GM12878 (cell line): ENCODE data around the gene TRABD2A. TPM values are rescaled to one million over a fixed set of nuclear protein-coding genes. Genes with fewer than 3 reads are reported as not detected.

Experiments
- ATAC-seq: fragments of 200-7000 bp; cut with Tn5 transposase; 3 replicates; pipeline ENCODE4 v1.9.1; 2020; ENCODE audit warnings: mild to moderate bottlenecking, moderate library complexity
- BruUV-seq: library from RNA; stranded (reverse); fragments of 400-500 nt; replicated peaks from 2 replicates; lab custom pipeline; 2021; lab: Mats Ljungman, UMichigan
- CTCF ChIA-PET: fragments of 300-600 bp; sonication (Branson Sonifier 250); formaldehyde crosslinking; extraction: SDS; loops from one replicate; lab custom pipeline; 2021; ENCODE audit warnings: inconsistent platforms; lab: Yijun Ruan, JAX
- POLR2A ChIA-PET: fragments of 350-600 bp; formaldehyde crosslinking; extraction: SDS; loops from one replicate; lab custom pipeline; 2021; ENCODE audit warnings: inconsistent platforms; lab: Charles Lee
- RAD21 ChIA-PET: fragments of 300-600 bp; sonication (Branson Sonifier 250); formaldehyde crosslinking; loops from one replicate; lab custom pipeline; 2023; ENCODE audit warnings: antibody characterized with exemption; ENCODE audit not compliant: unreplicated experiment; lab: Charles Lee
- SMC1A ChIA-PET: fragments of 300-600 bp; sonication (Branson Sonifier 250); formaldehyde crosslinking; loops from one replicate; lab custom pipeline; 2023; ENCODE audit not compliant: unreplicated experiment, uncharacterized antibody; lab: Charles Lee
- DNase-seq: peaks from one replicate; pipeline ENCODE4 v3.0.0-alpha.2; 2011; ENCODE audit warnings: low read depth, low spot score
- FAIRE-seq: peaks from 3 replicates; lab custom pipeline; 2011; peaks lifted over from hg19 to GRCh38; lab: Jason Lieb, UNC
- H2AFZ ChIP-seq: 2 replicates; pipeline ENCODE4 v1.6.0; 2011; ENCODE audit warnings: low read depth, low read length, control low read depth; ENCODE audit not compliant: control insufficient read depth
- H3K27ac ChIP-seq: 2 replicates; pipeline ENCODE4 v1.5.1; 2011; ENCODE audit warnings: control low read depth; ENCODE audit not compliant: control insufficient read depth, insufficient read depth
- H3K27me3 ChIP-seq, 2 experiments: replicated peaks in 1 of 2; 2 replicates each; pipeline versions ENCODE4 v1.6.0 to v1.6.1; 2011; ENCODE audit warnings: low read length in 1 of 2; ENCODE audit not compliant: control insufficient read depth in 2 of 2, insufficient read depth in 2 of 2
- H3K36me3 ChIP-seq, 2 experiments: 2 replicates each; pipeline ENCODE4 v1.5.1; 2011; ENCODE audit warnings: low read length in 1 of 2; ENCODE audit not compliant: control insufficient read depth in 2 of 2, insufficient read depth in 2 of 2
- H3K4me1 ChIP-seq: 2 replicates; pipeline ENCODE4 v1.6.1; 2011; ENCODE audit warnings: mild to moderate bottlenecking, low read length, moderate library complexity, mixed read lengths; ENCODE audit not compliant: control insufficient read depth, insufficient read depth
- H3K4me2 ChIP-seq: 2 replicates; pipeline ENCODE4 v1.6.0; 2011; ENCODE audit warnings: control low read depth; ENCODE audit not compliant: control insufficient read depth, insufficient read depth
- H3K4me3 ChIP-seq: fragments of 200-600 bp; sonication (generic); 2 replicates; pipeline ENCODE4 v1.5.1; 2016
- H3K79me2 ChIP-seq: 2 replicates; pipeline ENCODE4 v1.6.0; 2011; ENCODE audit warnings: low read length; ENCODE audit not compliant: control insufficient read depth, insufficient read depth
- H3K9ac ChIP-seq: 2 replicates; pipeline ENCODE4 v1.8.0; 2011; ENCODE audit warnings: low read length, control low read depth, mixed read lengths; ENCODE audit not compliant: control insufficient read depth, insufficient read depth
- H3K9me3 ChIP-seq: replicated peaks from 3 replicates; pipeline ENCODE4 v1.5.1; 2011; ENCODE audit warnings: mild to moderate bottlenecking, low read length; ENCODE audit not compliant: control insufficient read depth, insufficient read depth
- H4K20me1 ChIP-seq: 2 replicates; pipeline ENCODE4 v1.6.0; 2011; ENCODE audit not compliant: control insufficient read depth, insufficient read depth
- CREB1 ChIP-seq: IDR thresholded peaks from 2 replicates; pipeline ENCODE4 v1.6.1; 2012; ENCODE audit warnings: low read depth, mild to moderate bottlenecking, inconsistent platforms
- ESRRA ChIP-seq: IDR thresholded peaks from 2 replicates; pipeline ENCODE4 v1.6.1; 2012; ENCODE audit warnings: mild to moderate bottlenecking, low read length, improper control_type of control experiment
- GABPA ChIP-seq: IDR thresholded peaks from 2 replicates; pipeline ENCODE4 v1.6.1; 2014; ENCODE audit warnings: antibody characterized with exemption, low read depth, mild to moderate bottlenecking, inconsistent platforms
- HDAC6 ChIP-seq: fragments of 200-600 bp; sonication (generic); IDR thresholded peaks from one replicate; pipeline ENCODE4 v1.8.0; 2017; ENCODE audit warnings: antibody characterized with exemption; ENCODE audit not compliant: unreplicated experiment
- HDGF ChIP-seq: fragments of 450-650 bp; IDR thresholded peaks from 2 replicates; pipeline ENCODE4 v1.6.1; 2016; ENCODE audit warnings: antibody characterized with exemption
- IKZF1 ChIP-seq: fragments of 450-650 bp; conservative IDR thresholded peaks from 2 replicates; pipeline ENCODE4 v1.6.1; 2017; ENCODE audit warnings: antibody characterized with exemption, mild to moderate bottlenecking
- KAT2A ChIP-seq: conservative IDR thresholded peaks from 2 replicates; pipeline ENCODE4 v1.6.1; 2011; ENCODE audit warnings: low read depth, low read length; ENCODE audit not compliant: control insufficient read depth
- MEF2A ChIP-seq: IDR thresholded peaks from 2 replicates; pipeline ENCODE4 v1.6.1; 2011; ENCODE audit warnings: low read depth, mild to moderate bottlenecking, low read length, moderate library complexity; ENCODE audit not compliant: insufficient read depth
- POLR2A ChIP-seq: IDR thresholded peaks from 2 replicates; pipeline ENCODE4 v1.6.1; 2011; ENCODE audit warnings: low read depth, mild to moderate bottlenecking, low read length
- RUNX3 ChIP-seq: IDR thresholded peaks from 2 replicates; pipeline ENCODE4 v1.6.1; 2012; ENCODE audit warnings: low read length, inconsistent platforms
- TARDBP ChIP-seq: IDR thresholded peaks from 2 replicates; pipeline ENCODE4 v1.6.1; 2016; ENCODE audit warnings: borderline replicate concordance
- ZNF384 ChIP-seq: IDR thresholded peaks from 2 replicates; pipeline ENCODE4 v1.6.1; 2012; ENCODE audit warnings: low read depth, mild to moderate bottlenecking, low read length, improper control_type of control experiment, borderline replicate concordance
- ZSCAN29 ChIP-seq: fragments of 450-650 bp; IDR thresholded peaks from 2 replicates; pipeline ENCODE4 v1.6.1; 2017; ENCODE audit warnings: mild to moderate bottlenecking, moderate library complexity
- WGBS: methylation state at CpG from one replicate; pipeline ENCODE4 v1.1.6; 2016; ENCODE audit warnings: low lambda C conversion rate; ENCODE audit not compliant: insufficient replicate concordance, insufficient coverage; ENCODE audit errors: missing lambda C conversion rate; 5-methylcytosine and 5-hydroxymethylcytosine counted together
- in situ Hi-C: fragments of 300-500 bp; cut with MboI; formaldehyde crosslinking; loops from 9 replicates; pipeline ENCODE4 v1.14.3; 2018; ENCODE audit warnings: mixed read lengths
- intact Hi-C: fragments of 100-400 bp; cut with micrococcal nuclease; formaldehyde crosslinking; loops from one replicate; pipeline ENCODE4 v1.14.2; 2022; ENCODE audit not compliant: unreplicated experiment
- polyA plus RNA-seq, 11 experiments: library from polyadenylated mRNA; depleted of rRNA in 4 of 11; unstranded in 6 of 11; stranded (reverse) in 5 of 11; fragments of >200 nt; fragmentation: Nextera tagmentation in 4 of 11; fragmentation: Illumina TruSeq in 1 of 11; extraction: Ambion mirVana in 4 of 11; extraction: Trizol in 1 of 11; gene quantifications; 1 replicate in 1 of 11; 2 replicates in 10 of 11; pipeline versions ENCODE4 v1.2.1 to v1.2.3, GENCODE V29; 2011 to 2016; ENCODE audit warnings: inconsistent platforms in 2 of 11, missing spikeins in 2 of 11, low read depth in 1 of 11
- total RNA-seq, 4 experiments: library from RNA; depleted of rRNA in 3 of 4; stranded (reverse); fragments of >200 nt in 3 of 4; fragmentation: Illumina TruSeq in 1 of 4; extraction: Trizol in 1 of 4; gene quantifications; 2 replicates each; pipeline versions ENCODE4 v1.2.1 to v1.2.3, GENCODE V29; 2013 to 2021
- TF ChIP-seq, protein P1 (sequence below): fragments of 450-650 bp; IDR thresholded peaks from 2 replicates; pipeline ENCODE4 v1.6.1; 2014; ENCODE audit warnings: mild to moderate bottlenecking
- TF ChIP-seq, protein P2 (sequence below): fragments of 150-350 bp; IDR thresholded peaks from 2 replicates; pipeline ENCODE4 v1.6.1; 2016; ENCODE audit warnings: low read depth, low read length
- TF ChIP-seq, protein P3 (sequence below): fragments of 450-650 bp; IDR thresholded peaks from 2 replicates; pipeline ENCODE4 v1.6.1; 2017; ENCODE audit warnings: low read depth, mild to moderate bottlenecking, moderate library complexity
- TF ChIP-seq, protein P4 (sequence below): fragments of 450-650 bp; IDR thresholded peaks from 2 replicates; pipeline ENCODE4 v1.6.1; 2017; ENCODE audit warnings: mild to moderate bottlenecking, moderate library complexity

Gene TRABD2A
- total and polyA plus RNA-seq, 10 of the 15 experiments (the other 5 are each of a cell fraction or from before 2014, with no cell fraction given): 1.4 to 7.6 (median 4.1) TPM

DNA sequence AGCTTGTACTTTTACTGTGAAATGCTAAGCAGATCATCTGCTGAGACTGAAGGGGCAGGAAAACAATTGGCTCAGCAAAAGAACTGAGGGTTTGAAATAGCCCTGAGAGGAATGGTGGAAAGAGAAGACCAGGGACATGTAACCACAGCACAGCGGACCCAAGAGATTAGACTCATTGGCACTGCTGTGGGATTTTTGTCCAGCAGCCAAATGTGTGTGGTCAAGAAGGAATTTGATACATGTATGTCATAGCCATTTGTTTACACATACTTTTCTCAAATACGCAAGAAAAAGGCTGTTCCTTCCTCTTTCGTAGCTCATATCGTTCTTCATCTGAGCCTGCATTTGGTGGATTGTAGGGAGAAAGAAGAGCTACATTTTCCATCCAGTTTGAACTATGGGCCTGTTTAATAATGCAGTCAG is 73.8 kb downstream of the TRABD2A start:
- FAIRE-seq (no peak), ATAC-seq (no peak), DNase-seq (no peak)
- Histone ChIP-seq H3K27me3 (peaks cover 0 to 7% of the 10 kb centered on the region in 2 experiments; a peak in 3 of 4 replicates), H3K79me2 (no peaks in the 10 kb centered on the region), H4K20me1 (no peaks in the 10 kb centered on the region), H3K27ac (no peak overlapping the region), H3K4me2 (no peak overlapping the region), H3K4me3 (no peak overlapping the region), H3K9me3 (no peaks in the 10 kb centered on the region; the same call in 2 of the 3 replicates), H3K4me1 (no peaks in the 10 kb centered on the region), H2AFZ (no peak overlapping the region), H3K36me3 (no peaks in the 10 kb centered on the region), H3K9ac (no peak overlapping the region)
- CTCF ChIA-PET: interaction anchor here (0.8 kb wide), 1 partner anchor 66 kb away, joined by 3 read pairs; no protein-coding TSS in a partner anchor
- in situ Hi-C loops: no loop called here
- no TSS peak for BruUV-seq
- POLR2A ChIA-PET: no interaction called here
- intact Hi-C loops: no loop called here
- RAD21 ChIA-PET: no interaction called here
- WGBS: 53% methylated on average over 4 of the region's 4 CpGs
- SMC1A ChIA-PET: no interaction called here
- TF ChIP-seq, protein P1, sequence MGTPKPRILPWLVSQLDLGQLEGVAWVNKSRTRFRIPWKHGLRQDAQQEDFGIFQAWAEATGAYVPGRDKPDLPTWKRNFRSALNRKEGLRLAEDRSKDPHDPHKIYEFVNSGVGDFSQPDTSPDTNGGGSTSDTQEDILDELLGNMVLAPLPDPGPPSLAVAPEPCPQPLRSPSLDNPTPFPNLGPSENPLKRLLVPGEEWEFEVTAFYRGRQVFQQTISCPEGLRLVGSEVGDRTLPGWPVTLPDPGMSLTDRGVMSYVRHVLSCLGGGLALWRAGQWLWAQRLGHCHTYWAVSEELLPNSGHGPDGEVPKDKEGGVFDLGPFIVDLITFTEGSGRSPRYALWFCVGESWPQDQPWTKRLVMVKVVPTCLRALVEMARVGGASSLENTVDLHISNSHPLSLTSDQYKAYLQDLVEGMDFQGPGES: no peak
- TF ChIP-seq RUNX3 (no peak), HDAC6 (no peak), HDGF (no peak), ESRRA (no peak), GABPA (no peak), KAT2A (no peak), POLR2A (no peak), TARDBP (no peak), CREB1 (no peak), ZSCAN29 (no peak), IKZF1 (no peak), ZNF384 (no peak), MEF2A (no peak)
- TF ChIP-seq, protein P2, sequence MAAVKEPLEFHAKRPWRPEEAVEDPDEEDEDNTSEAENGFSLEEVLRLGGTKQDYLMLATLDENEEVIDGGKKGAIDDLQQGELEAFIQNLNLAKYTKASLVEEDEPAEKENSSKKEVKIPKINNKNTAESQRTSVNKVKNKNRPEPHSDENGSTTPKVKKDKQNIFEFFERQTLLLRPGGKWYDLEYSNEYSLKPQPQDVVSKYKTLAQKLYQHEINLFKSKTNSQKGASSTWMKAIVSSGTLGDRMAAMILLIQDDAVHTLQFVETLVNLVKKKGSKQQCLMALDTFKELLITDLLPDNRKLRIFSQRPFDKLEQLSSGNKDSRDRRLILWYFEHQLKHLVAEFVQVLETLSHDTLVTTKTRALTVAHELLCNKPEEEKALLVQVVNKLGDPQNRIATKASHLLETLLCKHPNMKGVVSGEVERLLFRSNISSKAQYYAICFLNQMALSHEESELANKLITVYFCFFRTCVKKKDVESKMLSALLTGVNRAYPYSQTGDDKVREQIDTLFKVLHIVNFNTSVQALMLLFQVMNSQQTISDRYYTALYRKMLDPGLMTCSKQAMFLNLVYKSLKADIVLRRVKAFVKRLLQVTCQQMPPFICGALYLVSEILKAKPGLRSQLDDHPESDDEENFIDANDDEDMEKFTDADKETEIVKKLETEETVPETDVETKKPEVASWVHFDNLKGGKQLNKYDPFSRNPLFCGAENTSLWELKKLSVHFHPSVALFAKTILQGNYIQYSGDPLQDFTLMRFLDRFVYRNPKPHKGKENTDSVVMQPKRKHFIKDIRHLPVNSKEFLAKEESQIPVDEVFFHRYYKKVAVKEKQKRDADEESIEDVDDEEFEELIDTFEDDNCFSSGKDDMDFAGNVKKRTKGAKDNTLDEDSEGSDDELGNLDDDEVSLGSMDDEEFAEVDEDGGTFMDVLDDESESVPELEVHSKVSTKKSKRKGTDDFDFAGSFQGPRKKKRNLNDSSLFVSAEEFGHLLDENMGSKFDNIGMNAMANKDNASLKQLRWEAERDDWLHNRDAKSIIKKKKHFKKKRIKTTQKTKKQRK: no peak
- TF ChIP-seq, protein P3, sequence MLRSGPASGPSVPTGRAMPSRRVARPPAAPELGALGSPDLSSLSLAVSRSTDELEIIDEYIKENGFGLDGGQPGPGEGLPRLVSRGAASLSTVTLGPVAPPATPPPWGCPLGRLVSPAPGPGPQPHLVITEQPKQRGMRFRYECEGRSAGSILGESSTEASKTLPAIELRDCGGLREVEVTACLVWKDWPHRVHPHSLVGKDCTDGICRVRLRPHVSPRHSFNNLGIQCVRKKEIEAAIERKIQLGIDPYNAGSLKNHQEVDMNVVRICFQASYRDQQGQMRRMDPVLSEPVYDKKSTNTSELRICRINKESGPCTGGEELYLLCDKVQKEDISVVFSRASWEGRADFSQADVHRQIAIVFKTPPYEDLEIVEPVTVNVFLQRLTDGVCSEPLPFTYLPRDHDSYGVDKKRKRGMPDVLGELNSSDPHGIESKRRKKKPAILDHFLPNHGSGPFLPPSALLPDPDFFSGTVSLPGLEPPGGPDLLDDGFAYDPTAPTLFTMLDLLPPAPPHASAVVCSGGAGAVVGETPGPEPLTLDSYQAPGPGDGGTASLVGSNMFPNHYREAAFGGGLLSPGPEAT: no peak
- TF ChIP-seq, protein P4, sequence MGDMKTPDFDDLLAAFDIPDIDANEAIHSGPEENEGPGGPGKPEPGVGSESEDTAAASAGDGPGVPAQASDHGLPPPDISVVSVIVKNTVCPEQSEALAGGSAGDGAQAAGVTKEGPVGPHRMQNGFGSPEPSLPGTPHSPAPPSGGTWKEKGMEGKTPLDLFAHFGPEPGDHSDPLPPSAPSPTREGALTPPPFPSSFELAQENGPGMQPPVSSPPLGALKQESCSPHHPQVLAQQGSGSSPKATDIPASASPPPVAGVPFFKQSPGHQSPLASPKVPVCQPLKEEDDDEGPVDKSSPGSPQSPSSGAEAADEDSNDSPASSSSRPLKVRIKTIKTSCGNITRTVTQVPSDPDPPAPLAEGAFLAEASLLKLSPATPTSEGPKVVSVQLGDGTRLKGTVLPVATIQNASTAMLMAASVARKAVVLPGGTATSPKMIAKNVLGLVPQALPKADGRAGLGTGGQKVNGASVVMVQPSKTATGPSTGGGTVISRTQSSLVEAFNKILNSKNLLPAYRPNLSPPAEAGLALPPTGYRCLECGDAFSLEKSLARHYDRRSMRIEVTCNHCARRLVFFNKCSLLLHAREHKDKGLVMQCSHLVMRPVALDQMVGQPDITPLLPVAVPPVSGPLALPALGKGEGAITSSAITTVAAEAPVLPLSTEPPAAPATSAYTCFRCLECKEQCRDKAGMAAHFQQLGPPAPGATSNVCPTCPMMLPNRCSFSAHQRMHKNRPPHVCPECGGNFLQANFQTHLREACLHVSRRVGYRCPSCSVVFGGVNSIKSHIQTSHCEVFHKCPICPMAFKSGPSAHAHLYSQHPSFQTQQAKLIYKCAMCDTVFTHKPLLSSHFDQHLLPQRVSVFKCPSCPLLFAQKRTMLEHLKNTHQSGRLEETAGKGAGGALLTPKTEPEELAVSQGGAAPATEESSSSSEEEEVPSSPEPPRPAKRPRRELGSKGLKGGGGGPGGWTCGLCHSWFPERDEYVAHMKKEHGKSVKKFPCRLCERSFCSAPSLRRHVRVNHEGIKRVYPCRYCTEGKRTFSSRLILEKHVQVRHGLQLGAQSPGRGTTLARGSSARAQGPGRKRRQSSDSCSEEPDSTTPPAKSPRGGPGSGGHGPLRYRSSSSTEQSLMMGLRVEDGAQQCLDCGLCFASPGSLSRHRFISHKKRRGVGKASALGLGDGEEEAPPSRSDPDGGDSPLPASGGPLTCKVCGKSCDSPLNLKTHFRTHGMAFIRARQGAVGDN: no peak
